Measurements from ENCODE around the gene PPP6R3. TPM values are rescaled to one million over a fixed set of nuclear protein-coding genes. Genes with fewer than 3 reads are reported as not detected.
A peak's percentile ranks its signal among the peaks of the same experiment; 100 is the strongest.

The PPP6R3 gene
- total RNA-seq, 4 donors from 2014 or later = 76.6 to 130 (median 94.0) TPM

DNA sequence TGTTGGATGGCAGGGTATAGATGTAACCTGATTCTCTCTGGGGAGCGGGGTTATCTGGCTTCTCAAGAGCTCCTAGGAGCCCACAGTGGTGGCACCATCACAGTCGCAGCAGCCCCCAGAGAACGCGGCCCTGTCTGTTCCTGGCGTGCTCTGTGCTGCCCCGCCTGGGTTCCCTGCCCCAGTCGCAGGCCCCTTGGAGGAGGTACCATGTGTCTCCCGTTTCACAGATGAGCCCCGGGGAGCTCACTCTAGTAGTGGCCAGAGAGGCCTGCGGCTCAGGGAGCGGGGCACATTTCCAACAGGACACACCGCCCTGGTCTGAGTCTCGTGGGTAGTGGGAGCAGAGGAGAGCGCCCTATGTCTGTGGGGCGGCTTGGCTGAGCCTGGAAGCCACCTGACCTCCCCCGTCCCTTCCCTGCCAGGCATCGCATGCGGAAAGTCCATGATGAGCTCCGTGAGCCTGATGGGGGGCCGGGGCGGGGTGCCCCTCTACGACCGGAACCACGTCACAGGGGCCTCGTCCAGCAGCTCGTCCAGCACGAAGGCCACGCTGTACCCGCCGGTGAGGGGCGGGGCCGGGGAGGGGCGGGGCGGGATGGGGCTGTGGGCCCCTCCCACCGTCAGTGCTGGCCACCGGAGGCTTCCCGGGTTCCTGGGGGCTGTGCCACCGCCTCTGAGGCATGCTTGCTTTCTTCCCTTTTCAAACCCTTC is 21.0 kb upstream of the PPP6R3 start:
- Histone ChIP-seq H3K4me1 (peaks cover 0 to 26% (median 4%) of the 10 kb centered on the region in 3 donors), H3K9me3 (no peaks in the 10 kb centered on the region), H3K36me3 (peaks cover 0 to 86% (median 7%) of the 10 kb centered on the region in 3 donors), H3K27ac (peak overlapping the region; percentile 19 to 79 (median 62)), H3K27me3 (no peaks in the 10 kb centered on the region), H3K4me3 (no peak overlapping the region)
- no peak for TF ChIP-seq POLR2A (IDR thresholded peaks at IDR 0.05)
- TF ChIP-seq, protein P1, sequence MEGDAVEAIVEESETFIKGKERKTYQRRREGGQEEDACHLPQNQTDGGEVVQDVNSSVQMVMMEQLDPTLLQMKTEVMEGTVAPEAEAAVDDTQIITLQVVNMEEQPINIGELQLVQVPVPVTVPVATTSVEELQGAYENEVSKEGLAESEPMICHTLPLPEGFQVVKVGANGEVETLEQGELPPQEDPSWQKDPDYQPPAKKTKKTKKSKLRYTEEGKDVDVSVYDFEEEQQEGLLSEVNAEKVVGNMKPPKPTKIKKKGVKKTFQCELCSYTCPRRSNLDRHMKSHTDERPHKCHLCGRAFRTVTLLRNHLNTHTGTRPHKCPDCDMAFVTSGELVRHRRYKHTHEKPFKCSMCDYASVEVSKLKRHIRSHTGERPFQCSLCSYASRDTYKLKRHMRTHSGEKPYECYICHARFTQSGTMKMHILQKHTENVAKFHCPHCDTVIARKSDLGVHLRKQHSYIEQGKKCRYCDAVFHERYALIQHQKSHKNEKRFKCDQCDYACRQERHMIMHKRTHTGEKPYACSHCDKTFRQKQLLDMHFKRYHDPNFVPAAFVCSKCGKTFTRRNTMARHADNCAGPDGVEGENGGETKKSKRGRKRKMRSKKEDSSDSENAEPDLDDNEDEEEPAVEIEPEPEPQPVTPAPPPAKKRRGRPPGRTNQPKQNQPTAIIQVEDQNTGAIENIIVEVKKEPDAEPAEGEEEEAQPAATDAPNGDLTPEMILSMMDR (IDR thresholded peaks at IDR 0.05) = no peak
- WGBS, 2 donors = 70 to 86% methylated on average over 4 to 6 of the region's 38 CpGs
- no peak for DNase-seq
- intact Hi-C loops (cut with DNase I) = no loop called here

DNA sequence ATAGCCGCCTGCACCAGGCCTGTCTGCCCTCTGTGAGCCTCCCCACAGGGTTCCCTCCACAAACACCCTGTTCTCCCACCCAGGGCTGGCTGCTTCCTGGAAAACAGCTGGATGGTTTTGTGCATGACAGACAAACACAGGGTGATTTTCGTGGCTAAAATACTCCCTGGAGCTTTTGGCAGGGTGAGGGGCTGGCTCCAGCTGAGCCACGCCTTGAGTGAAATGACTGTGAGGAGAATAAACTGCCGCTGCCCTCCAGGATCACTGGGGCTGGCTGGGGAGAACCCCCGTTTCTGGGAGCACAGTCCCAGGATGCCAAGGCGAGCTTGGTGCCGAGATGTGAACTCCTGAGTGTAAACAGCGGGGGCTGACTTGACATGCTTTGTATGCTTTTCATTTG is 20.3 kb upstream of the PPP6R3 start:
- DNase-seq = no peak
- H3K36me3 ChIP-seq = peaks cover 0 to 83% (median 7%) of the 10 kb centered on the region in 3 donors
- no peak overlapping the region for H3K4me3 ChIP-seq
- no peaks in the 10 kb centered on the region for H3K9me3 ChIP-seq
- peaks cover 0 to 26% (median 4%) of the 10 kb centered on the region in 3 donors for H3K4me1 ChIP-seq
- H3K27ac ChIP-seq = peak overlapping the region in 3 of 4 donors; percentile 52 to 79 (median 72)
- WGBS, 2 donors = 64% methylated on average over 2 of the region's 8 CpGs; no CpG with 5 or more reads in 1 of the 2 donors
- intact Hi-C loops (cut with DNase I) = no loop called here
- H3K27me3 ChIP-seq = no peaks in the 10 kb centered on the region
- no peak for TF ChIP-seq POLR2A (IDR thresholded peaks at IDR 0.05)
- TF ChIP-seq, protein P1 (IDR thresholded peaks at IDR 0.05) = no peak

DNA sequence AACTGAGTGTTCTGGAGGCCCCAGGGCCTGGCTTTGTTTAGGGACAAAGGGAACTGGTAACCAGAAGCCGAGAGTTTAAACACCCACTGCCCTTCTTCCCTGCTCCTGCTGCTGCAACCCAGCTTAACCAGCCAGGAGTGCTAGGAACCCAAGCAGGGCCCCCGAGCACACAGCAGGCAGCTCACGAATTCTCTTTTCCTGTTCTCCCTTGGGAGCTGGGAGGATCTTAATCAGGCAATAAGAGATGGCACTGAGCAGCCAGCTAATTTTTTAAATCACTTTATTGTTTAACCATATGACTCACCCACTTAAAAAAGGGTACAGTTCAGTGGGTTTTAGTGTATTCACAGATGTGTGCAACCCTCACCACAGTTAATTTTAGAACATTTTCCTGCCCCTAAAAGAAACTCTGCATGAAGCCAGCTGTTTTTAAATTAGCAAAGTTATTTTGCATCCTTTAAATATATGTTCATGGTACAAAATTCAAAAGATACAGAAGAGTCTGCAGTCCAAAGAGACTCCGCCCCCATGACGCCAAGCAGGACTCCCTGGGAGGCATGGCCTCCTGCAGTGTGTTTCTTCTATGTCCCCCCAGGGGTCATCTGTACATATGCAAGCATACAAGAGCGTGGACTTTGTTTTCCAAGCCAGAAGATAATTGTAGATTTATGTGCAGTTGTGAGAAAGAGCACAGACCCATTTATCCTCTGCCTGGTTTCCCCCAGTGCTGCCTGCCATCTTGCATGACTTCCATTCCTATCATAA is 18.9 kb upstream of the PPP6R3 start:
- intact Hi-C loops (cut with DNase I) = no loop called here

DNA sequence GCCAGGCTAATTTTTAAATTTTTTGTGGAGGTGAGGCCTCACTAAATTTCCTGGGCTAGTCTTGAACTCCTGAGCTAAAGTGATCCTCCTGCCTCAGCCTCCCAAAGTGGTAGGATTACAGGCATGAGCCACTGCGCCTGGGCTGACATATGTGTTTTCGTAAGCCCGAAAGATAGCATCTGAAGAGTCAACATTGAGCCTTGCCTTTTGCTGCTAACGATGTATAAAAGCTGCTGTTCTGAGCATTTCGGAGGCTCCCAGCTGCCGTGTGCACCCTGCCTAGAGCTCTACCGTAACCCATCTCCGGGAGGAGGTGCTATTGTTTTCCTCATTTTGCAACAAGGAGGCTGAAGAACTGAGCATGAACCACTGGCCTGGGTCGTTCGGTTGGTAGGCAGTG is 18.1 kb upstream of the PPP6R3 start:
- 90 to 91% methylated on average over 10 of the region's 10 CpGs for WGBS, 2 donors
- DNase-seq = no peak
- Histone ChIP-seq H3K4me3 (no peak overlapping the region), H3K36me3 (peaks cover 0 to 74% (median 7%) of the 10 kb centered on the region in 3 donors), H3K27me3 (no peaks in the 10 kb centered on the region), H3K4me1 (peaks cover 0 to 24% (median 0%) of the 10 kb centered on the region in 3 donors), H3K27ac (no peak overlapping the region), H3K9me3 (no peaks in the 10 kb centered on the region)
- intact Hi-C loops (cut with DNase I) = no loop called here
- TF ChIP-seq POLR2A (IDR thresholded peaks at IDR 0.05) = no peak
- TF ChIP-seq, protein P1 (IDR thresholded peaks at IDR 0.05) = no peak

More for the DNA sequence above, 18.9 kb upstream of the PPP6R3 start:
- no peaks in the 10 kb centered on the region for H3K27me3 ChIP-seq
- H3K4me1 ChIP-seq = peaks cover 0 to 25% (median 4%) of the 10 kb centered on the region in 3 donors
- no peak overlapping the region for H3K27ac ChIP-seq
- 72 to 81% methylated on average over 5 of the region's 6 CpGs for WGBS, 2 donors
- peaks cover 0 to 76% (median 7%) of the 10 kb centered on the region in 3 donors for H3K36me3 ChIP-seq
- H3K9me3 ChIP-seq = no peaks in the 10 kb centered on the region
- no peak for DNase-seq
- no peak overlapping the region for H3K4me3 ChIP-seq
- no peak for TF ChIP-seq POLR2A (IDR thresholded peaks at IDR 0.05)
- TF ChIP-seq, protein P1 (IDR thresholded peaks at IDR 0.05) = no peak

DNA sequence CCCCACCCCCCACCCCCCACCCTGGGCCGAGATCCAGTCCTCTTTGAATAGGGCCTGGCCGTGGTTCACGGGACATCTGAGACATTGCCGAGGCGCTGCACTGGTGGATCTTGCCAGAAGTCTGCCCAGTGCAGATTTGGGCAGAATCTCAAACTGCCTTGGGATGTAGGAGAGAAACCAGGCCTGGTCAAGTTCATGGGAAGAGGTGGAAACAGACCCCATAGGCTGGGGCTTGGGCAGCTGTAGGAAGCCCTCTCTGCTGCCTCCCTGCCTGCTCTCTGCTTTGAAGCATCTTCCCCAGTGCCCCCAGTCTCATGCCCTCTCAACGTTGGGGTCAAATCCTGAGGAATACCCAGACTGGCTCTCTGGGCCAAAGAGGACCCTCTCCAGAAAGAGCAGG is 16.0 kb upstream of the PPP6R3 start:
- DNase-seq = no peak
- no peak for TF ChIP-seq POLR2A (IDR thresholded peaks at IDR 0.05)
- TF ChIP-seq, protein P1 (IDR thresholded peaks at IDR 0.05) = no peak
- H3K27ac ChIP-seq = peak overlapping the region in 1 of 4 donors; percentile 14
- no CpG with 5 or more reads among the region's 6 CpGs for WGBS, 2 donors
- no peak overlapping the region for H3K4me3 ChIP-seq
- peaks cover 0 to 74% (median 4%) of the 10 kb centered on the region in 3 donors for H3K36me3 ChIP-seq
- intact Hi-C loops (cut with DNase I) = no loop called here
- H3K4me1 ChIP-seq = peaks cover 0 to 17% (median 0%) of the 10 kb centered on the region in 3 donors
- no peaks in the 10 kb centered on the region for H3K27me3 ChIP-seq
- H3K9me3 ChIP-seq = no peaks in the 10 kb centered on the region

Data from esophagus squamous epithelium (tissue), 5 donors.